Measurements from ENCODE around the gene SULT1C2. TPM values are rescaled to one million over a fixed set of nuclear protein-coding genes. Genes with fewer than 3 reads are reported as not detected.

Gene SULT1C2
- total and polyA plus RNA-seq, 2 of the 13 experiments (the other 11 are each of a cell fraction or from before 2014, with no cell fraction given): 4.0 to 6.2 TPM

GRCh38 chr2:108262036-108262435 lies 26.7 kb upstream of the SULT1C2 start (continued):
- TF ChIP-seq, protein P1, sequence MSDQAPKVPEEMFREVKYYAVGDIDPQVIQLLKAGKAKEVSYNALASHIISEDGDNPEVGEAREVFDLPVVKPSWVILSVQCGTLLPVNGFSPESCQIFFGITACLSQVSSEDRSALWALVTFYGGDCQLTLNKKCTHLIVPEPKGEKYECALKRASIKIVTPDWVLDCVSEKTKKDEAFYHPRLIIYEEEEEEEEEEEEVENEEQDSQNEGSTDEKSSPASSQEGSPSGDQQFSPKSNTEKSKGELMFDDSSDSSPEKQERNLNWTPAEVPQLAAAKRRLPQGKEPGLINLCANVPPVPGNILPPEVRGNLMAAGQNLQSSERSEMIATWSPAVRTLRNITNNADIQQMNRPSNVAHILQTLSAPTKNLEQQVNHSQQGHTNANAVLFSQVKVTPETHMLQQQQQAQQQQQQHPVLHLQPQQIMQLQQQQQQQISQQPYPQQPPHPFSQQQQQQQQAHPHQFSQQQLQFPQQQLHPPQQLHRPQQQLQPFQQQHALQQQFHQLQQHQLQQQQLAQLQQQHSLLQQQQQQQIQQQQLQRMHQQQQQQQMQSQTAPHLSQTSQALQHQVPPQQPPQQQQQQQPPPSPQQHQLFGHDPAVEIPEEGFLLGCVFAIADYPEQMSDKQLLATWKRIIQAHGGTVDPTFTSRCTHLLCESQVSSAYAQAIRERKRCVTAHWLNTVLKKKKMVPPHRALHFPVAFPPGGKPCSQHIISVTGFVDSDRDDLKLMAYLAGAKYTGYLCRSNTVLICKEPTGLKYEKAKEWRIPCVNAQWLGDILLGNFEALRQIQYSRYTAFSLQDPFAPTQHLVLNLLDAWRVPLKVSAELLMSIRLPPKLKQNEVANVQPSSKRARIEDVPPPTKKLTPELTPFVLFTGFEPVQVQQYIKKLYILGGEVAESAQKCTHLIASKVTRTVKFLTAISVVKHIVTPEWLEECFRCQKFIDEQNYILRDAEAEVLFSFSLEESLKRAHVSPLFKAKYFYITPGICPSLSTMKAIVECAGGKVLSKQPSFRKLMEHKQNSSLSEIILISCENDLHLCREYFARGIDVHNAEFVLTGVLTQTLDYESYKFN (CRISPR knock-in tag; conservative IDR thresholded peaks at IDR 0.05): no peak

DNA sequence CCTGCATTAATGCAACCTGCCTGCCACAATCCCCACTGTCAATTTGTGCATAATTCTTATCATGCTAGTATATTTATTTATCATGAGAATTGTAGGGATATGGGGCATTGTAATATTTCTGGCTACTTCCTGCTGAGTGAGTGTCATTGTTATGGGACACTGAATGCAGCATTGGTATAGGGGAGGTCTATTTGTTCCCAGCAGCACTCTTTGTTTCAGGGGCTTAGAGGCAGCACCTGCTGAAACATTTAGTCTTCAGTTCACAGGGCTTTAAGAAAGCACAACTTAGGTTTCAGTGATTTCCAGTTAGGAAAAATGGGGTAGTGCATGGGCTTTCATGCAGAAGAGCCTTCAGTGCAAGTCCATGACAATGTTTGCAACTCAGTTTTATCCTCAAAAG lies 25.3 kb upstream of the SULT1C2 start:
- Histone ChIP-seq H3K4me2 (ENCODE audit: low read depth, low read length) (no peak overlapping the region), H3K4me1 (ENCODE audit: insufficient read depth, low read length) (peaks cover 34% of the 10 kb centered on the region), H3K36me3 (replicated peaks in 1 of 2; ENCODE audit: control insufficient read depth in 1 of 2, insufficient read depth in 2 of 2, low read length in 2 of 2) (no peaks in the 10 kb centered on the region), H3K27me3 (ENCODE audit: control insufficient read depth in 1 of 2, insufficient read depth in 2 of 2, low read length in 2 of 2) (no peaks in the 10 kb centered on the region), H4K20me1 (ENCODE audit: insufficient read depth, low read length) (no peaks in the 10 kb centered on the region), H3K4me3 (replicated peaks in 1 of 3; ENCODE audit: insufficient read depth in 1 of 3, low read depth in 2 of 3, low read length in 3 of 3) (no peak overlapping the region), H3K9ac (ENCODE audit: insufficient read depth, low read depth, low read length) (no peak overlapping the region), H3K79me2 (ENCODE audit: insufficient read depth, low read length) (no peaks in the 10 kb centered on the region), H2AFZ (ENCODE audit: low read length) (no peak overlapping the region), H3K9me3 (ENCODE audit: low read length) (no peaks in the 10 kb centered on the region), H3K27ac (ENCODE audit: extremely low read length, insufficient read depth, low read length) (no peak overlapping the region)
- intact Hi-C loops (cut with micrococcal nuclease; ENCODE audit: unreplicated experiment) (no loop called here), in situ Hi-C loops (cut with HindIII; ENCODE audit: extremely low pct_ligation_motif_present, low pct_unique_long_range_greater_than_20kb) (no loop called here)
- ATAC-seq (no peak), DNase-seq (ENCODE audit: low spot score) (no peak), FAIRE-seq (no peak)
- ChIA-PET CTCF (ENCODE audit: low intra/inter-chr PET ratio, low total read pairs) (no interaction called here), POLR2A (no interaction called here)
- TF ChIP-seq, protein P2, sequence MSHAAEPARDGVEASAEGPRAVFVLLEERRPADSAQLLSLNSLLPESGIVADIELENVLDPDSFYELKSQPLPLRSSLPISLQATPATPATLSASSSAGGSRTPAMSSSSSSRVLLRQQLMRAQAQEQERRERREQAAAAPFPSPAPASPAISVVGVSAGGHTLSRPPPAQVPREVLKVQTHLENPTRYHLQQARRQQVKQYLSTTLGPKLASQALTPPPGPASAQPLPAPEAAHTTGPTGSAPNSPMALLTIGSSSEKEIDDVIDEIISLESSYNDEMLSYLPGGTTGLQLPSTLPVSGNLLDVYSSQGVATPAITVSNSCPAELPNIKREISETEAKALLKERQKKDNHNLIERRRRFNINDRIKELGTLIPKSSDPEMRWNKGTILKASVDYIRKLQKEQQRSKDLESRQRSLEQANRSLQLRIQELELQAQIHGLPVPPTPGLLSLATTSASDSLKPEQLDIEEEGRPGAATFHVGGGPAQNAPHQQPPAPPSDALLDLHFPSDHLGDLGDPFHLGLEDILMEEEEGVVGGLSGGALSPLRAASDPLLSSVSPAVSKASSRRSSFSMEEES (CRISPR knock-in tag; IDR thresholded peaks at IDR 0.05): no peak
- TF ChIP-seq, protein P3, sequence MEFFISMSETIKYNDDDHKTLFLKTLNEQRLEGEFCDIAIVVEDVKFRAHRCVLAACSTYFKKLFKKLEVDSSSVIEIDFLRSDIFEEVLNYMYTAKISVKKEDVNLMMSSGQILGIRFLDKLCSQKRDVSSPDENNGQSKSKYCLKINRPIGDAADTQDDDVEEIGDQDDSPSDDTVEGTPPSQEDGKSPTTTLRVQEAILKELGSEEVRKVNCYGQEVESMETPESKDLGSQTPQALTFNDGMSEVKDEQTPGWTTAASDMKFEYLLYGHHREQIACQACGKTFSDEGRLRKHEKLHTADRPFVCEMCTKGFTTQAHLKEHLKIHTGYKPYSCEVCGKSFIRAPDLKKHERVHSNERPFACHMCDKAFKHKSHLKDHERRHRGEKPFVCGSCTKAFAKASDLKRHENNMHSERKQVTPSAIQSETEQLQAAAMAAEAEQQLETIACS (CRISPR knock-in tag; IDR thresholded peaks at IDR 0.05): no peak
- no peak for TF ChIP-seq CC2D1A (CRISPR knock-in tag; IDR thresholded peaks at IDR 0.05)
- no peak for TF ChIP-seq ZNF329 (CRISPR knock-in tag; IDR thresholded peaks at IDR 0.05; ENCODE audit: low read depth)
- TF ChIP-seq ZNF614 (CRISPR knock-in tag; IDR thresholded peaks at IDR 0.05; ENCODE audit: borderline replicate concordance): no peak
- BruUV-seq (replicated peaks): no TSS peak
